Activated CD4-positive, alpha-beta memory T cell treated with anti-CD3 and anti-CD28 coated beads for 36 hours (primary cell): Measurements from ENCODE around the gene ANAPC15. TPM values are rescaled to one million over a fixed set of nuclear protein-coding genes. Genes with fewer than 3 reads are reported as not detected.

ENCODE experiments used
- CTCF ChIA-PET: fragments of 350-600 bp; sonication (Branson Sonifier 250); formaldehyde crosslinking; loops from one replicate; lab custom pipeline; 2021; ENCODE audit warnings: antibody characterized with exemption, inconsistent platforms; lab: Charles Lee
- POLR2A ChIA-PET: fragments of 350-600 bp; sonication (Branson Sonifier 250); formaldehyde crosslinking; loops from one replicate; lab custom pipeline; 2021; ENCODE audit warnings: antibody characterized with exemption; lab: Charles Lee
- DNase-seq: peaks from one replicate; pipeline ENCODE4 v3.0.0-alpha.2; 2020
- H3K27ac Mint-ChIP-seq: one replicate; pipeline ENCODE4 v1.8.0; 2021; ENCODE audit warnings: mixed read lengths
- H3K27me3 Mint-ChIP-seq: one replicate; pipeline ENCODE4 v1.8.0; 2021; ENCODE audit warnings: mixed read lengths
- H3K36me3 Mint-ChIP-seq: one replicate; pipeline ENCODE4 v1.8.0; 2021; ENCODE audit warnings: mixed read lengths
- H3K4me1 Mint-ChIP-seq: one replicate; pipeline ENCODE4 v1.8.0; 2021; ENCODE audit warnings: low read depth, mixed read lengths
- H3K4me3 Mint-ChIP-seq: one replicate; pipeline ENCODE4 v1.8.0; 2021; ENCODE audit warnings: mild to moderate bottlenecking, mixed read lengths
- H3K9me3 Mint-ChIP-seq: one replicate; pipeline ENCODE4 v1.8.0; 2021; ENCODE audit warnings: mixed read lengths
- intact Hi-C: fragments of 100-400 bp; cut with micrococcal nuclease; formaldehyde crosslinking; loops from one replicate; pipeline ENCODE4 v1.15.1; 2023
- total RNA-seq, 2 experiments: library from RNA; stranded (reverse); gene quantifications; one replicate each; pipeline ENCODE4 v1.2.3, GENCODE V29; 2021

The ANAPC15 gene
- total RNA-seq, 2 experiments from 2014 or later, result 62.6 to 64.2 TPM

GRCh38 chr11:72102946-72103753 is 9.3 kb downstream of the ANAPC15 start, which contains the start of gene LAMTOR1:
Gene LAMTOR1, minus strand, starts transcription at chr11:72103297. Its CDS starts 73 bp downstream, at chr11:72103224.
- intact Hi-C loops, result loop anchor here (1.0 to 2.0 kb wide), 6 partner anchors 9 to 174 kb away; partner anchors contain the start of genes ANAPC15, LRRC51, NUMA1 and RNF121
- H3K4me3 Mint-ChIP-seq, result peak within 1 kb of the TSS; percentile 80
- no peaks in the 10 kb centered on the region for H3K9me3 Mint-ChIP-seq
- peak within 1 kb of the TSS; percentile 83 for H3K27ac Mint-ChIP-seq
- no peaks in the 10 kb centered on the region for H3K27me3 Mint-ChIP-seq
- H3K4me1 Mint-ChIP-seq, result peaks cover 37% of the 10 kb centered on the region
- peak; percentile 99 for DNase-seq
- POLR2A ChIA-PET, result interaction anchor here (0.9 to 1.7 kb wide), 4 partner anchors 10 to 122 kb away, joined by 3 to 5 read pairs (median 4); partner anchors contain the start of genes ANAPC15 and INPPL1
- peaks cover 11% of the 10 kb centered on the region for H3K36me3 Mint-ChIP-seq
- CTCF ChIA-PET, result interaction anchor here (0.8 to 4.8 kb wide), 5 partner anchors 12 to 120 kb away, joined by 3 to 31 read pairs (median 3); no protein-coding TSS in a partner anchor

GRCh38 chr11:72102631-72102945 is 9.9 kb downstream of the ANAPC15 start:
- intact Hi-C loops, result loop anchor here (2.0 kb wide), 2 partner anchors 120 to 174 kb away; partner anchors contain the start of genes RNF121 and XNDC1N
- Mint-ChIP-seq H3K4me3 (peak overlapping the region; percentile 80), H3K9me3 (no peaks in the 10 kb centered on the region), H3K4me1 (peaks cover 37% of the 10 kb centered on the region), H3K27me3 (no peaks in the 10 kb centered on the region), H3K27ac (peak overlapping the region; percentile 83), H3K36me3 (peaks cover 17% of the 10 kb centered on the region)
- ChIA-PET POLR2A (interaction anchor here (0.7 to 1.7 kb wide), 4 partner anchors 23 to 122 kb away, joined by 3 to 5 read pairs (median 4); partner anchors contain the start of gene INPPL1), CTCF (interaction anchor here (0.8 to 4.8 kb wide), 5 partner anchors 12 to 120 kb away, joined by 3 to 31 read pairs (median 8); no protein-coding TSS in a partner anchor)
- DNase-seq, result no peak

GRCh38 chr11:72102162-72102561 is 10.3 kb downstream of the ANAPC15 start:
- H3K4me3 Mint-ChIP-seq, result peak overlapping the region; percentile 80
- intact Hi-C loops, result loop anchor here (2.0 kb wide), 2 partner anchors 121 to 173 kb away; partner anchors contain the start of genes RNF121 and XNDC1N

GRCh38 chr11:72100462-72100861 is 12.0 kb downstream of the ANAPC15 start:
- peaks cover 37% of the 10 kb centered on the region for H3K4me1 Mint-ChIP-seq
- H3K36me3 Mint-ChIP-seq, result peaks cover 22% of the 10 kb centered on the region
- H3K27me3 Mint-ChIP-seq, result no peaks in the 10 kb centered on the region
- no peaks in the 10 kb centered on the region for H3K9me3 Mint-ChIP-seq
- no peak overlapping the region for H3K4me3 Mint-ChIP-seq
- H3K27ac Mint-ChIP-seq, result peak overlapping the region; percentile 21
- ChIA-PET POLR2A (interaction anchor here (1.4 kb wide), 1 partner anchor 12 kb away, joined by 4 read pairs; the partner anchor contains the start of gene ANAPC15), CTCF (interaction anchor here (1.2 to 4.8 kb wide), 5 partner anchors 10 to 123 kb away, joined by 3 to 31 read pairs (median 4); no protein-coding TSS in a partner anchor)
- intact Hi-C loops, result no loop called here
- no peak for DNase-seq

More at GRCh38 chr11:72102162-72102561, 10.3 kb downstream of the ANAPC15 start:
- ChIA-PET POLR2A (interaction anchor here (0.7 to 1.7 kb wide), 4 partner anchors 23 to 123 kb away, joined by 3 to 5 read pairs (median 4); partner anchors contain the start of gene INPPL1), CTCF (interaction anchor here (0.8 to 4.8 kb wide), 6 partner anchors 11 to 121 kb away, joined by 3 to 31 read pairs (median 6); no protein-coding TSS in a partner anchor)
- no peaks in the 10 kb centered on the region for H3K9me3 Mint-ChIP-seq
- H3K27me3 Mint-ChIP-seq, result no peaks in the 10 kb centered on the region
- no peak for DNase-seq
- peaks cover 37% of the 10 kb centered on the region for H3K4me1 Mint-ChIP-seq
- H3K27ac Mint-ChIP-seq, result peak overlapping the region; percentile 83
- peaks cover 18% of the 10 kb centered on the region for H3K36me3 Mint-ChIP-seq

DNA sequence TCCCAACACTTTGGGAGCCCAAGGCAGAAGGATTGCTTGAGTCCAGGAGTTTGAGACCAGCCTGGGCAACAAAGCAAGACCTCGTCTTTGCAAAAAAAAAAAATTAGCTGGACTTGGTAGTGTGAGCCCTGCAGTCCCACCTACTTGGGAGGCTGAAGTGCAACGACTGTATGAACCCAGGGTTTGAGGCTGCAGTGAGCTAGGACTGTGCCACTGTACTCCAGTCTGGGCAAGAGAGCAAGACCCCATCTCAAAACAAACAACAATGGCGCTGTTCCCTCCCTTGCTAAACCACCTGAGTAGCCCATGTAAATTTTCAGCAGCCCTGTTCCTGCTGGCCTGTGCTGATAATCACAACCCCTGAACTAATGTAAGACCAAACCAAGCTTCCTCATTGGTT is 12.5 kb downstream of the ANAPC15 start:
- Mint-ChIP-seq H3K9me3 (no peaks in the 10 kb centered on the region), H3K4me3 (no peak overlapping the region), H3K27me3 (no peaks in the 10 kb centered on the region), H3K36me3 (peaks cover 23% of the 10 kb centered on the region), H3K4me1 (peaks cover 37% of the 10 kb centered on the region), H3K27ac (no peak overlapping the region)
- no peak for DNase-seq
- ChIA-PET POLR2A (interaction anchor here (1.4 kb wide), 1 partner anchor 12 kb away, joined by 4 read pairs; the partner anchor contains the start of gene ANAPC15), CTCF (interaction anchor here (1.3 to 4.8 kb wide), 5 partner anchors 9 to 138 kb away, joined by 3 to 31 read pairs (median 5); no protein-coding TSS in a partner anchor)
- intact Hi-C loops, result no loop called here

GRCh38 chr11:72098741-72099140 is 13.8 kb downstream of the ANAPC15 start:
- ChIA-PET POLR2A (interaction anchor here (0.9 kb wide), 1 partner anchor 13 kb away, joined by 3 read pairs; no protein-coding TSS in a partner anchor), CTCF (interaction anchor here (0.6 to 4.8 kb wide), 6 partner anchors 8 to 336 kb away, joined by 3 to 31 read pairs (median 4); partner anchors contain the start of gene CLPB)

DNA sequence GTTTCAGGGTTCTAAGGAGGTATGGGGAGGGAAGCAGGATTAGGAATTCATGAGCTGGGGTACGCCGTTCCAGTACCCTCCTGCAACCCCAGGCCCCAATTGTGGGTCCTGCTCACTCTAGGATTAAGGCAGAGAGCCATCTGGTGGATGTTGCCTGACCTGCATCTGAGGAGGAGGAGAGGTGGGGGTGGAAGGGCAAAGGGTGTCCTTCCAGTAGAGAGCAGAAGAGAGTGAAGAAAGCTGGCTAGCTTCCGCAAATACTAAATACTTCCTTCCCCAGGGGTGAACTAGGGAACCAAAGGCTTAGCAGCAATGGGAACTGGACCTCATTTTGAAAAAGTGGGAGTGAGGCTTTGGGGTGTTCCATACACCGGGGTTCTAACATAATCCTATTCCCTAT is 21.2 kb downstream of the ANAPC15 start:
- ChIA-PET CTCF (interaction anchor here (0.6 to 5.1 kb wide), 25 partner anchors 9 to 340 kb away, joined by 3 to 179 read pairs (median 6); partner anchors contain the start of genes ANAPC15, LAMTOR1 and TOMT), POLR2A (interaction anchor here (1.5 kb wide), 1 partner anchor 9 kb away, joined by 7 read pairs; no protein-coding TSS in a partner anchor)
- peaks cover 9% of the 10 kb centered on the region for H3K4me1 Mint-ChIP-seq
- no peaks in the 10 kb centered on the region for H3K27me3 Mint-ChIP-seq
- H3K36me3 Mint-ChIP-seq, result peaks cover 7% of the 10 kb centered on the region
- no peak overlapping the region for H3K27ac Mint-ChIP-seq
- H3K9me3 Mint-ChIP-seq, result no peaks in the 10 kb centered on the region
- intact Hi-C loops, result loop anchor here (1.0 kb wide), 2 partner anchors 66 to 114 kb away; no protein-coding TSS in a partner anchor
- DNase-seq, result peak; percentile 76
- no peak overlapping the region for H3K4me3 Mint-ChIP-seq

More at GRCh38 chr11:72098741-72099140, 13.8 kb downstream of the ANAPC15 start:
- Mint-ChIP-seq H3K4me1 (peaks cover 31% of the 10 kb centered on the region), H3K9me3 (no peaks in the 10 kb centered on the region), H3K4me3 (no peak overlapping the region), H3K27me3 (no peaks in the 10 kb centered on the region), H3K36me3 (peaks cover 29% of the 10 kb centered on the region), H3K27ac (no peak overlapping the region)
- no peak for DNase-seq
- intact Hi-C loops, result no loop called here

DNA sequence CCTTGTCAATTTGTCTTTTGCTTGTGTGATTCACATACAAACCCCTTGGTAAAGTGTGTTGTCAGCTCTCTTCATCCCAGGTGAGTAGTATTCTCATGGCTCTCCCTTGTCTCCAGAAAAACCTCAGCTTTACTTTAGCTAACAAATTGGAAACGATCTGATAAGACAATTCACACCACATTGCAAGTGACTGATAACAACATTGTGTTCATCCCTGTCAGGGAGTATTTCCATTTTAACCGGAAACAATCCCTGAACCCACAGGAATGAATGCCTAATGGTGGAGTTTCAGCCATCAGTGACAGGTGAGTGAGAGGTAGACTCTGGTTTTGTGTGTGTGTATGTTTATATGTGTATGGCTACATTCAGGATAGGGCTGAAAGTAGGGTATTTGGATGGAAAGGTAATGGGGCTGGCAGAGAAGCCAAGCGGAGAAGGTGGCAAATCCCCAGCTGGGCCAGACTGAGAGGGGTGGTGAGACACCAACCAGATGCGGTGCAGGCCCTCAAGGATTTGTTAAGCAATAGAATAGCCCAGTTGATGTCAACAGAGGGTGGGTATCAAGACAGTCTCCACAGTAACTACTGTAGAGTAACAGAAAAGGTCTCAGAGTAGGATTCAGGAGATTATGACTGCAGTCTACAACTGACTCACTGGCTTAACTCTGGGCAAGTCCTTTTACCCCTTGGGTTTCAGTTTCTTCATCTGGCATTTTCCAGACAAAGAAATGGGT is 24.3 kb downstream of the ANAPC15 start:
- Mint-ChIP-seq H3K36me3 (no peaks in the 10 kb centered on the region), H3K9me3 (no peaks in the 10 kb centered on the region), H3K4me1 (peaks cover 15% of the 10 kb centered on the region), H3K4me3 (no peak overlapping the region), H3K27me3 (no peaks in the 10 kb centered on the region), H3K27ac (peak overlapping the region; percentile 5)
- no peak for DNase-seq
- CTCF ChIA-PET, result interaction anchor here (5.7 kb wide), 1 partner anchor 63 kb away, joined by 40 read pairs; no protein-coding TSS in a partner anchor
- intact Hi-C loops, result no loop called here
- POLR2A ChIA-PET, result no interaction called here

GRCh38 chr11:72085621-72086351 is 26.7 kb downstream of the ANAPC15 start:
- POLR2A ChIA-PET, result no interaction called here
- H3K27me3 Mint-ChIP-seq, result no peaks in the 10 kb centered on the region
- H3K27ac Mint-ChIP-seq, result peak overlapping the region; percentile 1
- CTCF ChIA-PET, result interaction anchor here (1.1 to 5.7 kb wide), 3 partner anchors 58 to 109 kb away, joined by 4 to 40 read pairs (median 14); no protein-coding TSS in a partner anchor
- H3K4me3 Mint-ChIP-seq, result no peak overlapping the region
- intact Hi-C loops, result no loop called here
- H3K9me3 Mint-ChIP-seq, result no peaks in the 10 kb centered on the region
- H3K36me3 Mint-ChIP-seq, result no peaks in the 10 kb centered on the region
- H3K4me1 Mint-ChIP-seq, result peaks cover 23% of the 10 kb centered on the region
- DNase-seq, result no peak

DNA sequence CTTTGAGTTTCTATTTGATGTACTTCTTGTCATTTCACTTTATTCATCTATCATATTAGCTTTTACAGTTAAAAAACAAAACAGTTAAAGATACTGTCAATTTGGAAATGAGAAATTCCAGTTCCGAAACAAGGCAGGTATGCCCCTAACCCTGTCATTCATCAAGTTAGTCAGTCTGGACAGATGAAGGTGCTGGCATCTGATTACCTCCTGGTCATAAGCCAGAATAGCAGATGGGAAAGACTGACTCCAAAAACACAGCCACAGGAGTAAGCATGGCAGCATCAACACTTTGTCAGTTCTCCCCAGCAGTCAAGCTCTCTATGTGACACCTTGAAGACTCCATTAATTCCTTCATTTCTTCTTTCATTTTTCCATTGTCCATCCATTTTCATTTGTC is 27.5 kb downstream of the ANAPC15 start:
- peaks cover 2% of the 10 kb centered on the region for H3K36me3 Mint-ChIP-seq
- ChIA-PET POLR2A (no interaction called here), CTCF (interaction anchor here (2.4 to 5.7 kb wide), 2 partner anchors 59 kb away, joined by 14 to 40 read pairs; no protein-coding TSS in a partner anchor)
- no peaks in the 10 kb centered on the region for H3K27me3 Mint-ChIP-seq
- no peak for DNase-seq
- H3K9me3 Mint-ChIP-seq, result no peaks in the 10 kb centered on the region
- H3K4me1 Mint-ChIP-seq, result peaks cover 25% of the 10 kb centered on the region
- no peak overlapping the region for H3K4me3 Mint-ChIP-seq
- intact Hi-C loops, result no loop called here
- H3K27ac Mint-ChIP-seq, result no peak overlapping the region
